Stimulated activated CD4-positive, alpha-beta T cell treated with anti-CD3 and anti-CD28 coated beads, TNF-alpha, amount 100 ng/mL, for 4 hours (primary cell): Measurements from ENCODE around the gene GBX2.

Experiments
- DNase-seq, 3 experiments: peaks; one replicate each; pipeline ENCODE4 v3.0.0-alpha.2; 2020; ENCODE audit warnings: low read depth in 3 of 3

The GBX2 gene

DNA sequence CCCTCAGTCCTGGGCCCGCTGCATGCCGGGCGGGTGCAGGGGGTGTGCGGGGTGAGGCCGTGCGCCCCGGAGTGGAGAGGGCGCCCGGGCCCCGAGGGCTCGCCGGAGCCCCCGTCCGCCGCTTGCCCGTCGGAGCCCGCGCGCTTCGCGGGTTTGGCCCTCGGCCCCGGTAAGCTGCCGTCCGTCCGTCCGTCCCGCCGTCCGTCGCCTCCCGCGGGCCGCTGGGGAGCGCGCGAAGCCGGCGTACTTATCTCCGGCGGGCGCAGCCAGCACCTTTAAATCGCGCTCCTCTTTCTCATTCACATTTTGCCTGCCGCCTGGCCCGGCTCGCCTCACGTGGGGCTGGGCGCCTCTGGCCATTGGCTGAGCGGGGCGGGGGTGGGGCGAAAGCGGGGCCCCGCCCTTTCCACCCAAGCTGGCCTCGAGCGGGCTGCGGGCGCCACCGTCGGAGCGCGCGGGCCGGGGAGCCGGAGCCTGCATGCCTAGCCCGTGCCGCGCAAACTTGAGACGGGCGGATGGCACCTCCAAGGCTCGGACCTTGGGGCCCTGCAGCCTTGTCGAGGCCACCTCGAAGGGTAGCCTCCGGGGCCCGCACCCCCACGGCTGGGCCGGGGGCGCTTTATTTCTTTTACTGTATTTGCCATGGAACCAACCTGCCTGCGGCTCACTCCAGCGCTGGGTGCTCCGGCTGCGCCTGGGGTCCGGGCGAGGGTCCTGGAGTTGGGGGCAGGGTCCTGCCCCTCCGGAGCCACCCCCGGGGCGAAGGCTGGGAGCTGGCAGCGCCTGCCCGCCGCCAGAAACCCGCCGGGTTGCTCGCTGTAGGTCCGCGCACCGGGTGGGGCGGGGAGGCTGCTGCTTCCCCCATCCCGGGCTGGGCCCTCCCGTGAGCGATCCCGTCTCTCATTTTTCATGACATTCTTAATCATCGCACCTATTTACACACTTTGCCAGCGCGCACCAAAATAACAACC, at the start of gene GBX2:
Gene GBX2, minus strand, starts transcription at position 277 of the 971 bp plus-strand sequence. CDS start 415 bp downstream, outside the sequence.
- DNase-seq: no peak

GRCh38 chr2:236217926-236218325, 49.7 kb upstream of the GBX2 start:
- no peak for DNase-seq

- DNase-seq: no peak
Measured at GRCh38 chr2:236216711-236217110, 48.5 kb upstream of the GBX2 start.

GRCh38 chr2:236215761-236216333, 47.7 kb upstream of the GBX2 start:
- DNase-seq: no peak

GRCh38 chr2:236215196-236215595, 47.0 kb upstream of the GBX2 start:
- no peak for DNase-seq

- no peak for DNase-seq
Measured at GRCh38 chr2:236214376-236214995, 46.3 kb upstream of the GBX2 start.

- DNase-seq: no peak
Measured at GRCh38 chr2:236211296-236211695, 43.1 kb upstream of the GBX2 start.

- DNase-seq: no peak
Measured at GRCh38 chr2:236210536-236210935, 42.4 kb upstream of the GBX2 start.

DNA sequence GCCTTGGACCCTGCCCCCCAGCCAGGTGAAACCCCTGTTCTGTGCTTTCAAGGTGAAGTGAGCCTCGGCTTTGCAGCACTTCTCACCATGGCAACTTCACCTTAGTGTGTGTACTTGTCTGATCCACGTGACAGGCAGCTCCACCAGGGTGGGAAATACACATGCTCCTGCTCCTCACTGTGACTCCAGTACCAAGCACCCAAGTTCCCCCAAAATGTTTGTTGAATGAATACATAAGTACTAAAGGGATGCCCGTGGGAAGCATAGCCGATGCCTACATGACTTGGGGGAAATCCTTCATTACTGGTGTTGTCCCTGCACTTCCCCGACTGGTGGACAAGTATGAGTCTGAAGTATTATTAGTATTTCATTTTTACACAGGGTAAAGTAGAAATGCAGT, 41.8 kb upstream of the GBX2 start:
- no peak for DNase-seq

DNA sequence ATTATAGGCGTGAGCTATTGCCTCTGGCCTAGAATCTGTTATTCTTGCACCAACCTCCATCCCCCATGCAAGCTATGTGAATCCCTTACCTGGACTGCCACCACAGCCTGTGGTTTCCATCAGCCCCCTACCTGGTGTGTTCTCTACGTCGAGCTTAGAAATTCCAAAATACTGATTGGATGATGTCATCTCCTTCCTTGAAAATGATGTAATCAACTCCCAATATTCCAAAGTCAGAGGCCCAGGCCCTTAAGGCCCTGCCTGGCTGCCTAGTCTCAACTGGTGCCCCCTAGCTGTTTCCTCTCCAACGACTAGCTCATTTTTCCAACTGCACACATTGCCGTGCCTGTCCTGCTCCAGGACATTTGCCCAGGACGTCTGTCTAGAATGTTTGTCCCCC, 41.3 kb upstream of the GBX2 start:
- DNase-seq: no peak

DNA sequence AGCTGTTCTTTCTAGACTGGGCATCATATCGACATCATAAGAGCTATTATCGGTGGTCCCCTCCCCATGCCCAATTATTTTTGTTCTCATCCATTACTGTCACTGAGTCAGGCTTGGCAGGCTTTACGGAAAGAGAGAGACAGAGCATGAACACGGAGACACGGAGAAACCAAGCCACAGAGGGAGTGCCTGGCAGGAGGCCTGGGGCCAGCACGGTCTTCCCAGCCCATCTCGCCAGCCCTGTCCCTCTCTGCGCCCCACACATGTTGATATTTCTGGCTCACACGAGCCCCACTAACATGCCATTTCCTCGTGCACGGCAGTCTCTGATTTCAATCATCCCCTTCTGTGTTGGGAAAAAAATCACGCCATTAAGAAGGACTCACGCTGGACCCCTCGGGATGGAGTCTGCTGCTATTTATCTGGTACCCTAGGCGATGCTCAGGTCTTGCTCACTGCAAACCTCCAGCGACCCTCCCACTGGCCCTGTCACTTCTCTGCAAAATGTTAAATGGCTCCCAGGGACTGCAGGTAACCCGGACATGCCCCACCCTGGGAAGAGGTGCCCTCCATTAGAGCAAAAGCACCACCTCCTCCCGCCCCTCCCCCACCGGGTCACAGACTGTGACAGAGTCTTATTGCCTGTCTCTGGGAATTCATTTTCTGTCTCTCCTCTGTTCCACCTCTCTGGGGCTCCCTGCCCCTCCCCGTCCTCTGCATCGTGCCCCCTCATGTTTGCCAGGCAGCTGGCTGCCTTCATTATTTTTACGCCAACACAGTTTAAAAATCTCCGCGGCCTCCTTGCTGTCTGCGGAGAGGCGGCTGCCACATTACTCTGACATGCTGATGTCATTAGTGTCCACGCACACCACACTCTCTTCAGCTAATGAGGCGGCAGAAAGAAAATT, 40.1 kb upstream of the GBX2 start:
- DNase-seq: no peak

GRCh38 chr2:236207472-236207871, 39.3 kb upstream of the GBX2 start:
- no peak for DNase-seq

DNA sequence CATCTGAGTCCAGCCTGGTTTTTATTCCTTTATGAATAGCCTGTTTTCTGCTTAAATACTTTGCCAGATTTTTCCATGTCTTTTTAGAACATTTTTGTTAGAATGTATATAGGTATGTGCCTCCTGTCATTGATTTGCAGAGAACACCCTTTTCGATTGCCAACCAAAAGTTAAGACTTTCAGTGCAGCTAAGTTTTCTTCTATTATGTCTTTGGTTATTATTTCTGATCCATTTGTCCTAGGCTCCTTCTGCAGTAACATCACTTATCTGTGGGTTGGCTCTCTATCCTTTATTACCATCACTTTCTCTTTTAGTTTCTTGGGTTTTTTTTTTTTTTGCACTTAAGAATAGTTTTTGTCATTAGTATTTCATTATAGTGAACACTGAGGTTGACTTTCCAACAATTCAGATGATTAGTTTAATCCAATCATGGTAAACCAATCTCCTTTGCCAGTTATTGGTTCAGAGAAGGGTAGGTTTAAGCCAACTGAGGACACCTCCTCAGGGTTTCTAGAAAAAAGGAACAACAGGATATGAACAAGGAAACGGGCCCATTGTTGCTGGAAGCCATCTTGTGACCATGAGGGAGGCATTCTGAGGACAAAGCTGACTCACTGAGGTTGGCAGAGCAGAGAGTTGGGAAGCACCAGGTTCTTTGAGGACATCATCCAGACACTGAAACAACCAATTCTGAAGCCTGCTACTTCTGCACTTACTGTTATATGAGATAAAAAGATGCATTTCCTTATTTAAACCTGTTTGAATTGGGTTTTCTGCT, 37.9 kb upstream of the GBX2 start:
- no peak for DNase-seq

GRCh38 chr2:236204953-236205352, 36.8 kb upstream of the GBX2 start:
- no peak for DNase-seq

- DNase-seq: no peak
Measured at GRCh38 chr2:236200378-236200777, 32.2 kb upstream of the GBX2 start.

DNA sequence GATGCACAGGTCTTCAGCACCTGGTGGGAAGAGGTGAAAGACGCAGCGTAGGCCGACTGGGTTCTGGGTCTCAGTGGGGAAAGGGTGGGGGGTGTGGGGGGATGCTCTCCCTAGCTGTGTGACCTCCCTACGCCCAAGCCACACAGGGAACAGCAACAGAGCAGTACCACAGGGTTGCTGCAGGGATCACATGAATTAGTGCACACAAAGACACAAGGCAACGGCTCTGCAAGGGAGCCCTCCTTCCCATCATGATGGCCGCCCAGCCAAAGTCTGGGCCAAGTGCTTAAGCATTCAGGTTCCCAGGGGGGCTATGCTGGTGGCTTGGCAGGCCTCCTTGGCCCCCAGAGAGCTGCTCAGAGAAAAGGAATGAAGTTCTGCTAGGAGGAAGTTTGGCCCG, 28.2 kb upstream of the GBX2 start:
- no peak for DNase-seq

DNA sequence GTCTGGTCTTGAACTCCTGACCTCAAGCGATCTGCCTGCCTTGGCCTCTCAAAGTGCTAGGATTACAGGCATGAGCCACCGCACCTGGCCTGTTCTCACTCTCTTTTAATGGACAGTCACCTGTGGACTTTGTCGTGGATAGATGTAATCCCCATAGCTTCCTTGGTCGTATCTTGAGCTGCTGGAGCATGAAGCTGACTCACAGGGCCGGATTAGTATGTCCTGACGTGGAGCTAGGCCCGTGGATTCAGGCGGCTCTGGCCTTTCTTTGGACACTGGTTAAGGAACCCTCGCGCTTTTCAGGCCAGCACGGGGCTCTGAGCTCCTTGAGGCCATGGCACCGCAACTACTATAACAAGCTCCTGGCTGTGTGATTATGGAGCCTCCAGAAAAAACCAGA, 27.5 kb upstream of the GBX2 start:
- no peak for DNase-seq

- DNase-seq: no peak
Measured at GRCh38 chr2:236194786-236195185, 26.6 kb upstream of the GBX2 start.

DNA sequence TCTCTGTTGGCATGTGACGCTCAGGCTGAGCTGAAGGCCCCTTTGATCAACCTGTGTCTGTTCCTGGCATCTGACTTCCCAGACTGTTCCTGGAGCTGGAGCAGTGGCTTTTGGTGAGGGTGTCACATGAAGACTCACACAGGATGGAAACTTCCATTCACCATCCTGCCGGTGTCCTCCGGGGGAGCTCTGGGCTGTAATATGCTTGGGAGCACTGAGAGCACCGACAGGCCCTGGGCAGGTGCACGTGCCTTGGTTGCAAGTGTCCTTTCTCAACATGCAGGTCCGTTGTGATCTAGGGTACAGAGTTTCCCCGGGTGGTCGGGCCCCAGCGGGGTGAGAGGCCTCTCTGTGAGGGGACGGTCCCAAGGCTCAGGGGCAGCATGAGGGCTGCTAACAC, 24.8 kb upstream of the GBX2 start:
- DNase-seq: no peak

- DNase-seq: no peak
Measured at GRCh38 chr2:236190674-236191073, 22.5 kb upstream of the GBX2 start.

GRCh38 chr2:236184701-236185100, 16.5 kb upstream of the GBX2 start:
- DNase-seq: no peak
